Measurements from ENCODE around the gene NRXN3. TPM values are rescaled to one million over a fixed set of nuclear protein-coding genes. Genes with fewer than 3 reads are reported as not detected.

The NRXN3 gene
- total RNA-seq, 1 donor from 2014 or later = 4.8 TPM

- no peak for DNase-seq (ENCODE audit: extremely low read depth, low read depth, low spot score)
Measured at GRCh38 chr14:79670811-79671210, 1500.6 kb downstream of the NRXN3 start.

DNA sequence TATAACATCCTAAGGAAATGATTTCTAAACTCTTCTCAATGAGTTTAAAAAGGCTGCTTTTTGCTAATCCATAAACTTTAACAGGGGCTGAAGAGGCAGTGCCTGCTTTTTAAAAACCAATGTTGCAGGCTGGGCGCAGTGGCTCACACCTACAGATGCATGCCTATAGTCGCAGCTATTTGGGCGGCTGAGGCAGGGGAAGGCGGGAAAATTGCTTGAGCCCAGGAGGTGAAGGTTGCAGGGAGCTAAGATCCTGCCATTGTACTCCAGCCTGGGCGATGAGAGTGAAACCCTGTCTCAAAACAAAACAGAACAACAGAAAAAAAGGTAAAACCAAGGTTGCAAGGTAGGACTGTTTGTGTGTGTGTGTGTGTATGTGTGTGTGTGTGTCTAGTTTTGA is 1509.9 kb downstream of the NRXN3 start:
- DNase-seq (ENCODE audit: extremely low read depth, low read depth, low spot score) = no peak

DNA sequence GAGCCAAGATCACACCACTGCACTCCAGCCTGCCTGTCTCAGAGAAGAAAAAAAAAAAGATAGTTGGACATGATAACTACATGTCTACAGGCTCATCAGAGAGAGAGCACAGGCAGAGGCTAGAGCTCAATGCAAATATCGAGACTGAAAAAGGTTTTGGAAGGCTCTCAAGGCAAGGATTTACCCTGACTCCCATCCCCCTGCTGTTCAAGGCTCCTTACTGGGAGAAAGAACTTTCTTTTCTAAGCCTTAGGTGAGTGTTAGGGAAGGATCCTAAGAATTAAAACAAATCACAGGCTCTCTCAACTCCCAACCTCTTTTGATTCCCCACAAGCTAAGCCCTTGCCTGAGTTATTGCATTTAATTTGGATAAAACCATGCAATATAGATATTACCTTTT is 1516.0 kb downstream of the NRXN3 start:
- DNase-seq (ENCODE audit: extremely low read depth, low read depth, low spot score) = no peak

DNA sequence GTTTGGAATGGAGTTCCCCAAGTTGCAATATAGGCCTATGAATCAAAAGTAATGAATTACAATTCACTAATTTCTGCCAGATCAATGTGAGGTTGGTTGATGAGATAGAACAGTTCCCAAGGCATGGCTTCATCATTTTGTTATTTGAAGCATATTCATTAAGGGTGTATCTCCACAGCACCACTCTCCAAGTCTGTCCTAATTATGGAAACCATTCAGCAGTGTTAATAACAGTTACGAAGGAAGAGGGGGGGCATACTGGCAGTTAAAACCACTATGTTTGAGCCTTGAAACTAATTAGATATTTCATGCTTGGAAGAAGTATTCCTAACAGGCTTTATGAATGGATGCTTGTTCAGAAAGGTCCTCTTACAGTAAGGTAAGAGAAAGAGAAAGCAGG is 1520.8 kb downstream of the NRXN3 start:
- DNase-seq (ENCODE audit: extremely low read depth, low read depth, low spot score) = no peak

GRCh38 chr14:79693935-79694334 is 1523.8 kb downstream of the NRXN3 start:
- no peak for DNase-seq (ENCODE audit: extremely low read depth, low read depth, low spot score)

DNA sequence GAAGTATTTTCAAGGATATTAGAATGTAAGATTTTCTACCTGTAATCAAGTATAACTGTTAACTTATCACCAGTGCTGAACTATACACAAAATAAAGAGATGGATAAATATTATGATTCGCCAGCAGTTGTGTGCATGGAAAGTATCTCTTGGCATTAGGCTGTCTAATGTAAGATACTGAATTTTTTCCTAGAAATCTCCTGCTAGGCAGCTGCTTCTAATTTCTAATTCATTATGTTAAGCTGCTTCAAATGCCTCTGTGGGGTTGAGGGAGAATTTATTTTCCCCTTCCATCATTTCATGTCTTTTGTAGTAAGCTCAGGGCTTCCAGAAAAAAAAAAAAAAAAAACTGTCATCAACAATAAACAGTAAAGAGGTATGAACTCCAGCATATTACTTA is 1525.1 kb downstream of the NRXN3 start:
- DNase-seq (ENCODE audit: extremely low read depth, low read depth, low spot score) = no peak

- DNase-seq (ENCODE audit: extremely low read depth, low read depth, low spot score) = no peak
Measured at GRCh38 chr14:79698298-79698711, 1528.1 kb downstream of the NRXN3 start.

- DNase-seq (ENCODE audit: extremely low read depth, low read depth, low spot score) = no peak
Measured at GRCh38 chr14:79699206-79699605, 1529.0 kb downstream of the NRXN3 start.

DNA sequence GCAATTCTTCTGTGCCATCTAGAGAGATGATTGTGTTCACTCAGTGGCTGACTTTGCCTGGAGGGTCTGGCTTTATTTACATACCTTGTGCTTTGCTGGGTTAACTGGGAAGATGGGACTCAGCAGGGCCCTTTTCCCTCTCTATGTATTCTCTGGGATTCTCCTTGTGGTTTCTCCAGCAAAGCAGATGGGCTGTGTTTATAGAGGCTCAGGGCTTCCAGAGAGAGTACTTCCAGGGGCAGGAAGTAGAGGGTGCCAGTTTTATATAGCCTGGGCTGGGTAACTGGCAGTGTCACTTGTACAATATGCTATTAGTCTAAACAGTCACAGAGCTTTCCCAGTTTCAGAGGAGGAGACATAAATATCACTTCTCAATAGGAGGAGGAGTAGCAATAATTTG is 1531.2 kb downstream of the NRXN3 start:
- DNase-seq (ENCODE audit: extremely low read depth, low read depth, low spot score) = no peak

- DNase-seq (ENCODE audit: extremely low read depth, low read depth, low spot score) = no peak
Measured at GRCh38 chr14:79702197-79702596, 1532.0 kb downstream of the NRXN3 start.

DNA sequence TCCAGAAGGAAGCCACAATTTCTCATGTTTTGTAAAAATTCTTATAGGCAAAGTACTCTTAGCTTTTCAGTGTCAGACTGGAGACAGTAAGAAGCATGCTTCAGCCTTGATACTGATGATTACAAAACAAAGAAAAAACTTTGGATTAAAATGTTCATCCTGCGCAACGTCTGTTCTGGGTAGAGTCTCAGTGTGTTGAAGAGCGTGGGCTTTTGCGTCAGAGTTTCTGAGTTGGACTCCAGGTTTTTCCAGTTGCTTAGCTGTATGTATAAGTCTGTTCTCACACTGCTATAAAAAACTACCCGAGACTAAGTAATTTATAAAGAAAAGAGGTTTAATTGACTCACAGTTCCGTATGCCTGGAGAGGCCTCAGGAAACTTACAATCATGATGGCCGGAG is 1533.0 kb downstream of the NRXN3 start:
- no peak for DNase-seq (ENCODE audit: extremely low read depth, low read depth, low spot score)

- DNase-seq (ENCODE audit: extremely low read depth, low read depth, low spot score) = no peak
Measured at GRCh38 chr14:79704041-79704807, 1534.1 kb downstream of the NRXN3 start.

DNA sequence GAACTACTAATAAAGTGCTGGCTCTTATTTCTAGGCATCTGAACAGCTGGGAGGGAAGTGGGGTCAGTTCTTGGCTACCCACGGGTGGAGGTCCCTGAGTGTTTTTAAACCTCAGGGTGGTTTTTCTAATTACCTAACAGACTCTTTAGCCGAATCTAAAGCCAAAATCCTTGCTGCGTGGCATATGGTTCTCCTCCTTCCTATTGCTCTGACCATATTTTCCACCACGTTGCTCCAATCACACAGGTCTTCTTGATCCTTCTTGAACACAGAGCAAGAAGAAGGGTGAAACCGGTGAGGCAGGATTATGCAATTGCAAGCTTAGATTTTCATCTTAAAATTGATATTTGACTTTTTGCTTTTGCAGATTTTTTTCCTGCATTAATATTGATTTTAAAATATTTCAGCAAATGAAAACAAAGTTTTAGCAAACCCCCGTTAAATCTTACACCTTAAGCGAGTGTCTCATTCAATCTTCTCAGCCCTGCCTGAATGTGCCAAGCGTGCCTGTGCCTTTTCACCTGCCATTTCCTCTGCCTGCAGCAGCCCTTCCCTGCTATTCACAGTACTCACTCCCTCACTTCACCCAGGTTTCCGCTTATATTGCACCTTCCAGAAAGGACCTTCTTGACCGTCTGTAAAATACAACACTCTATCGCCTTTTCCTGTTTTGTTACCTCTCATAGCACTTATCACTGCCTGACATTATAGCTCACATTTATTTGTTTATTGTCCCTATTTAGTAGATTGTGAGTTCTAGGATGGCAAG is 1535.1 kb downstream of the NRXN3 start:
- no peak for DNase-seq (ENCODE audit: extremely low read depth, low read depth, low spot score)

- no peak for DNase-seq (ENCODE audit: extremely low read depth, low read depth, low spot score)
Measured at GRCh38 chr14:79706382-79706781, 1536.2 kb downstream of the NRXN3 start.

- no peak for DNase-seq (ENCODE audit: extremely low read depth, low read depth, low spot score)
Measured at GRCh38 chr14:79708426-79709388, 1538.5 kb downstream of the NRXN3 start.

DNA sequence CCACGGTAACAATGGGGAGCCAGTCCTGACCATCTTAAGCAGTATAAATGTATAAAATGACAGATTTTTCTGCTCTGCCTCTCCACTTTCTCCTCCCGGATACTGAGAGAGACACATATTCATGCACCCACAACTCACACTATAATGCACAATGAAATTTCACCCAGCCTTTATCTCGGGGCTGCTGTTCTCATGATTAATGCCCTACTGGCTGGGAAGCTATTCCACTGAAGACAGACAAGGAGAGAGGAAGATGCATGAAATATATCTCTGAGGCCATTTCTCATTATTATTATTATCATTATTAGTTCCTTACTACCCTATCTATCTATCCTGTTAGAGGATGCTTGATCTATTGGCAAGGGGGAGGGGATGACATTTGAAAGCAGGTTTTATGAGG is 1539.4 kb downstream of the NRXN3 start:
- DNase-seq (ENCODE audit: extremely low read depth, low read depth, low spot score) = no peak

GRCh38 chr14:79712302-79712950 is 1542.3 kb downstream of the NRXN3 start:
- DNase-seq (ENCODE audit: extremely low read depth, low read depth, low spot score) = no peak

GRCh38 chr14:79721399-79722084 is 1551.4 kb downstream of the NRXN3 start:
- no peak for DNase-seq (ENCODE audit: extremely low read depth, low read depth, low spot score)

DNA sequence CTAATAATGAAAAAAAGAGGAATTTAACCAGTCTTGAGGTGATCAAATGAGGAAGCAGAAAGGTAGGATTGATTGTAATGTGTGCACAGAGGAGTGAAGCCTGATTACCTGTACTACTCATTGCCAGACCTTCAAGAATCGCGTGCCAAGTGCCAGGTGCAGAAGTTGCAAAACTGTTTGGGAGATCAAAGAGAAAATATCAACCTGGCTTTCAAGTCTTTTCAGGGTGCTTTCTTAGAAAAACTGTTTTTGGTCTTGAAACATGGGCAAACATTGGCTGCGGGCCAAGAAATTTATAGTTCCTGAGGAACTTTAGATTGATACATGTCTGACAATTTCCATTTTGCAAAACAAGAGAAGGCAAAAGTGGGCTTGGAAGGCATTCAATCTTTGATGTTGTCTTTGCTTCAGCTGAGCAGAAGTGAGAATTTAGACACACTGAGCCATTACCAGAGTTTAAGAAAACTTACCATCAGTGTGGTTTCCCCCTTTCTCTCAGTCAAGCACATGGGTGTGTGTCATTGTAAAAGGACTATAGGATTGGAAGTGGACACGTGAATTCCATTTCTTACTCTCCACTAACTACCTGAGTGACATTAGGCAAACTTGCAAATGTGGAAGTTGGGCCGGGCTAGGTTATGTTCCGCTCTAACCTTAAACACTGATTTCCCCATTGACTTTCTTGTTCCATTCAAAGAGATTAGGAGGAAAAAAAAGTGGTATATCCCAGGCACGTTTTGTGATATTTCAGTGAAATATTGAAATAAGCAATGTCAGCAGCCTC is 1555.0 kb downstream of the NRXN3 start:
- DNase-seq (ENCODE audit: extremely low read depth, low read depth, low spot score) = no peak

Data from glomerular endothelial cell (primary cell).